GM10847 (cell line): ENCODE data around the gene RNF175.

Experiments used
- POLR2A ChIP-seq: IDR thresholded peaks from 2 replicates; pipeline ENCODE4 v1.6.1; 2011; ENCODE audit not compliant: insufficient read length; ENCODE audit errors: extremely low read depth

RNF175 gene

DNA sequence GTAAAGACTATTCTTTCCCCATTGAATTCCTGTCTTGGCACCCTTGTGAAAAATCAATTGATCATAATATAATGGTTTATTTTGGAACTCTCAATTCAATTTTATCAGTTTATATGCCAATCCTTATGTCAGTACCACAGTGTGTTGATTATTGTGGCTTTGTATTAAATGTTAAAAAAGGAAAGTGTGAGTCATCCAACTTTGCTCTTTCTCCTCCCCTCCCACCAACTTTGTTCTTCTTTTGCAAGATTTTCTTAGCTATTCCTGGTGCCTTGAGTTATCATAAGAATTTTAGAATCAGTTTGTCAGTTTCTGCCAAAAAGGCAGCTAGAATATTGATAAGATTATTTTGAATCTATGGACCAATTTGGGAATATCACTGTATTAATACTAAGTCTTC, 11.2 kb upstream of the RNF175 start:
- no peak for TF ChIP-seq POLR2A

- no peak for TF ChIP-seq POLR2A
Observed at GRCh38 chr4:153766758-153767157, 6.9 kb upstream of the RNF175 start.

DNA sequence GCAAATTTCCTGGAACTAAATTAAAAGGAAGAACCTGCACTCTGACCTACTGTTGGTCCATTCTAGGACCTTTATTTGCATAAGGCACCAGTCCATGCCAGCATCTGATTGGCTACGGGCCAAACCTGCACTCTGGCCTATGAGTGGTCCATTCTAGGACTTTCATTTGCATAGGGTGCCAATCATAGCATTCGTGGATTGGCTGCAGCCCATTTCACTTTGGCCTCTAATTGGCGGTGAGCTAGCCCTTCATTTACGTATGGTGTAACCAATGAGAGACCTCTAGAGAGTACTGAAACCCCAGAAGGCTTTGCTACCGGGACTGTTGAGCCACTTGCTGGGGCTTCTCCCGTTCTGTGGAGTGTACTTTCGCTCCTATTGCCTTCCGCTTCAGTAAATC, 6.1 kb upstream of the RNF175 start:
- TF ChIP-seq POLR2A, result no peak

DNA sequence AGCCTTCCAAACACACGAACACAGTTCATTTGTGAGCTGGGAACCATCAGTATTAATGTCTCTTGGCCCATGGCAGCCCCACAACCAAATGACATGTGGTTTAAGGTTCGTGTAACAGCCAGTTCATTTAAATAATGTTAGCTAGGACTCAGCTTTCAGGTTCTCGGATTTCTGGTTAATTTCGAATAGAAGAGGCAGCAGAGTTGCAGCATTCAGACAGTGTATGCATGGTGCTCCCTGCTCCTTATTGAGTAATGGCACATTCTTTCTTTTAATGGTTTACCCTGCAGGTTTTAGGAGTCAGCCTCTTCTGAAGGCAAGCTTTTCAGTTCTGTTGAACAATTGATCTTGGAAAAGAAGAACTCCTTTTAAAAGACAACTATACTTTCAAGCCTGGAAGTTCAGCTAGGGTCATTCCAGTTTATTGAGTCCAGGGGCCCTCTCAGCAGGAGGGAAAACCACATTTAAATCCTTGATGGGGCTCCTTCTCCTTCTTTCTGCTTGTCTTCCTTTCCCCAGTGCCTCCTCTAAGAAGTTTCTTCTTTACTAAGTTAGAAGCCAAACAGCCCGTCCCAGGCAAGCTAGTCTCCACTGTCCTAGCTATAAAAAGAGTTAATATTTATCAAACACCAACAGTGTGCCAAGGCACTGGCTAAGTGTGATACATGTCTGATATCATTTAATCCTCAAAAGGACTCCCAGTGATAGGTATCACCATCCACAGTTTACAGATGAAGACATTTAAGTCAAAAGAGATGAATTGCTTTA, 5.0 kb upstream of the RNF175 start:
- TF ChIP-seq POLR2A, result no peak

GRCh38 chr4:153763404-153763803, 3.6 kb upstream of the RNF175 start:
- TF ChIP-seq POLR2A, result no peak

DNA sequence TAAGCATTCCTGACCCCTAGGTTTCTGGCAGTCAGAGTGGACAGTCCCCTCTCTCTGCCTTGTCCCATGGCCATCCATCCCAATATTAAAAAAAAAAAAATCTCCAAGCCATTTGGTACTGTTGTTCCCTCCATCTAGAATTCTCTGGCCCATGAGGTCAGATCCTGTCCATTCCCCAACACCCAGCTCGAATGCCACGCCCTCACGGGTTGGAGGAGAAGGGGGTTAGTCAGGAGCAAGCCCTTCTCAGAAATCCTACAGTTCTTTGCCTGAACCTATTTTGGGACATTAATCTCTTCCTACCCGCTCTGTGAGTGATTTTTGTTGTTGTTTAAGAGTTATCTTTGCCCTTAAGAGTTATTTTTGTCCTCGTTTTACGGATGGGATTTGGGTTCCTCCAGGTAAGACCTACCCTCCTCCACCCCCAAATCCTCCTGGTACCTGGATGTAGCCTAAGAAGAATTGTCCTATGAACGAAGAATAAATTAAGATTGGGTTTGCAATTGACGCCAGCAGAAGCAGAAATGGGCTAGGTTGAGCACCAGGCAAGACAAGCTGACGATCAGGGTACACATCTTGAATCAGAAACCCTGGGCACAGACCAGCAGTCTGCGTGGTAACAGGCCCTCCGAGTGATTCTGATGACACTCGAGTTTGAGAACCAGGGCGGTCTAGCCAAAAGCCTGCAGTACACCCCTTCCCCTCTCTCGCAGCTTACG, 977 bp downstream of the RNF175 start:
- no peak for TF ChIP-seq POLR2A

DNA sequence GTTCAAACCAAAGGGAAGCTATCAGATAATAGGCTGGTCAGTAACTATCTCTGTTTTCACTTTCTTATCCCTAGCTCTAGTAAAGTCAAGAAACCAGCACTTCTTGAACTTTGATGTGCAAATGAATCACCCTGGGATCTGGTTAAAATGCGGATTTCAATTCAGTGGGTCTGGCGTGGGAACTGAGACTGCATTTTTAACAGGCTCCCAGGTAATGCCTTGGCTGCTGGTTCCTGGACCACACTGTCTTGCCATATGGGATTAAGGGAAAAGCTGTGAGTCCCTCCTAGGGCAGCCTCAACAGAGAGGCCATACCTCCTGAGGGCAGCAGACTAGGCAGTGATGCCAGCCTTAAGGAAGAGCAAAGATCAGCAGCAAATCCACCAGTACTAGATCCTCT, 1.7 kb downstream of the RNF175 start:
- no peak for TF ChIP-seq POLR2A

GRCh38 chr4:153757407-153757806, 2.4 kb downstream of the RNF175 start:
- no peak for TF ChIP-seq POLR2A

GRCh38 chr4:153755186-153755585, 4.6 kb downstream of the RNF175 start:
- no peak for TF ChIP-seq POLR2A

DNA sequence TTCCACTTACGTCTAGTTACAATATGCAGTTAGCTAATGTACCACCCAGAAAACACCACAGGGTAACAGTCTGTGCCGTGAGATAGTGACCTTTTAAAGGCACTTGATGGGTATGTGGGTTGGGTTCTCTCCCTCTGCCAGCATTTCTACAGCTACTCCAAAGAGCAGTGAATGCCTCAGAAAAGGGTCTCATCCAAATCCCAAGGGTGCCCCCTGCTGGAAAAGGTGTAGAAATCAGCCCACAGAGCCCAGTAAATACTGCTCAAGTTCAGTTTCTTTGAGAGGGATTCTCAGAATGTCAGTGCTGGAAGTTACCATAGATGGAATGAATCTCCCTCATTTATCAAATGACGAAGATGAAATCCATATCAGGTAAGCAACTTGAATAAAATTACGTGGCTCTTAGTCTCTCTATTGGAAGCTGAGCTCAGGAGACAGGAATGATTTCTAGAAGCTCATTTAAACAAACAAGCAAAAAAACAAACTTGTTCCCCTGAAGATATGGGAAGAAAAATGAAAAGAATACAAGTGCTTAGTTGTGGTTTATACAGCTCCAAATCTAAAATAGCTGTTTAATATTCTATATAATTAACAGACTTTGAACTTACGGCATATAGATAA, 9.5 kb downstream of the RNF175 start:
- TF ChIP-seq POLR2A, result no peak

DNA sequence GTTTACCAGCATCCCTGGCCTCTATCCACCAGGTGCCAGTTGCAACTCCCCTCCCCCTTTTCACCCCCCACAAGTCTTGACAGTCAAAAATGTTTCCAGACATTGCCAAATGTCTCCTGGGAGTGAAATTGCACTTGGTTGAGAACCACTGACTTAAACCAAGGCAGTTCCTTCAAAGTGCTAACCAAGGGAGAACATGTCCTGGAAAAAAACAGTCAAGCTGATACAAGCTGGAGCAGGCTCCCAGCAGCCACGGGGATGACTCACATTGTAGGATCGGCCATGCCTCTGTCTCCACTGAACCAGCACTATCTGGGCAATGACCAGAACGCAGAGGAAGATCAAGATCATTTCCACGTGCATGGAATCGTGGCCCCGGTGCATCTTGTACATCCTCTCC, 11.4 kb downstream of the RNF175 start:
- no peak for TF ChIP-seq POLR2A

DNA sequence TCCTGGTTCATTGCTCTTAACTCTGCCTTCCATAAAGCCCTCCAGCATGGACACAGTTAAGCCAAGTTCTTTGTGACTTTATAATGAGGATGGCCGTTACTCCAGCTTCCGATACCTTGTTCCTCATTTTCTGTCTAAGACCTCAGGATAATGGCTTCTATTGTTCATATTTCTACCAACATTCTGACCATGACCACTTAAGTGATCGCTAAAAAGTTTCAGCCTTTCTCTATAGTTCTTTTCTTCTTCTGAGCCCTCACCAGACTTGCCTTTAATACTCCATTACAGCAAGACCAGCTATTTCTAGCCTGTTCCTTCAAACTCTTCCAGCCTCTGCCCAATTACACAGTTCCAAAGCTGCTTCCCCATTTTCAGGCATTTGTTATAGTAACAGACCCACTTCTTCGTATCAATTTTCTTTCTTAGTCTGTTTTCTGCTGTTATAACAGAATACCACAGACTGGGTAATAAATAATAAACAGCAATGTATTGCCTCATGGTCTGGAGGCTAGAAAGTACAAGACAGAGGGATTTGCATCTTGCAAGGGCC, 12.3 kb downstream of the RNF175 start:
- no peak for TF ChIP-seq POLR2A

- TF ChIP-seq POLR2A, result no peak
Observed at GRCh38 chr4:153745651-153746050, 14.2 kb downstream of the RNF175 start.

- no peak for TF ChIP-seq POLR2A
Observed at GRCh38 chr4:153741541-153741940, 18.3 kb downstream of the RNF175 start.

DNA sequence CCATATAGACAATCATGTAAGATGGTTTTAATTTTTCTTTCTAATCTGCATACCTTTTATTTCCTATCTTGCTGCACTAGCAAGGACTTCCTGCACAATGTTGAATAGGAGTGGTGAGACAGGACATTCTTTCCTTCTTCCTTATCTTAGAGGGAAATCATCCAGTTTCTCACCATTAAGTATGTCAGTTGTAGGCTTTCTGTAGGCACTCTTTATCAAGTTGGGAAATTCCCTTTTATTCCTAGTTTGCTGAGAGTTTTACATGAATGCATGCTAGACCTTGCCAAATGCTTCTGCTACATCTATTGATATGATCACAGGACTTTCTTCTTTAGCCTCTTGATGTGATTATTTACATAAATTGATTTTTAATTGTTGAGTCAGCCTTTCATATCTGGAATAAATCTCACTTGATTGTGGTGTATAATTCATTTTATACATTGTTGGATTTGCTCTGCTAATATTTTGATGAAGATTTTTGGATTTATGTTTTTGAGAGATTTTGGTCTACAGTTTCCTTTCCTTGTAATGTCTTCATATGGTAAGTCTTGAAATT, 23.8 kb downstream of the RNF175 start:
- TF ChIP-seq POLR2A, result no peak
